ENCODE results near the gene CACNA1G.

The CACNA1G gene

GRCh38 chr17:50613007-50613992 lies 52.8 kb downstream of the CACNA1G start:
- peak; percentile 64 for DNase-seq (ENCODE audit: low spot score)

GRCh38 chr17:50614471-50615051 lies 54.0 kb downstream of the CACNA1G start:
- DNase-seq (ENCODE audit: low spot score): no peak

GRCh38 chr17:50615828-50616227 lies 55.3 kb downstream of the CACNA1G start:
- no peak for DNase-seq (ENCODE audit: low spot score)

GRCh38 chr17:50618300-50618699 lies 57.8 kb downstream of the CACNA1G start:
- DNase-seq (ENCODE audit: low spot score): no peak

- DNase-seq (ENCODE audit: low spot score): no peak
Measured at GRCh38 chr17:50618941-50619340, 58.4 kb downstream of the CACNA1G start.

- DNase-seq (ENCODE audit: low spot score): no peak
Measured at GRCh38 chr17:50619489-50619888, 59.0 kb downstream of the CACNA1G start.

GRCh38 chr17:50620237-50620636 lies 59.7 kb downstream of the CACNA1G start:
- DNase-seq (ENCODE audit: low spot score): no peak

- DNase-seq (ENCODE audit: low spot score): peak; percentile 79
Measured at GRCh38 chr17:50620858-50621257, 60.3 kb downstream of the CACNA1G start.

GRCh38 chr17:50621574-50622031 lies 61.1 kb downstream of the CACNA1G start:
- no peak for DNase-seq (ENCODE audit: low spot score)

GRCh38 chr17:50624321-50624934 lies 63.9 kb downstream of the CACNA1G start:
- no peak for DNase-seq (ENCODE audit: low spot score)

- no peak for DNase-seq (ENCODE audit: low spot score)
Measured at GRCh38 chr17:50625032-50625871, 64.7 kb downstream of the CACNA1G start.

GRCh38 chr17:50626037-50626574 lies 65.6 kb downstream of the CACNA1G start:
- peak; percentile 84 for DNase-seq (ENCODE audit: low spot score)

GRCh38 chr17:50627036-50627781 lies 66.7 kb downstream of the CACNA1G start:
- no peak for DNase-seq (ENCODE audit: low spot score)

- DNase-seq (ENCODE audit: low spot score): peak; percentile 69
Measured at GRCh38 chr17:50627782-50628601, 67.5 kb downstream of the CACNA1G start.

- DNase-seq (ENCODE audit: low spot score): no peak
Measured at GRCh38 chr17:50629902-50630301, 69.4 kb downstream of the CACNA1G start.

GRCh38 chr17:50630524-50631194 lies 70.1 kb downstream of the CACNA1G start:
- peak; percentile 85 for DNase-seq (ENCODE audit: low spot score)

- DNase-seq (ENCODE audit: low spot score): no peak
Measured at GRCh38 chr17:50631195-50631907, 70.8 kb downstream of the CACNA1G start.

- DNase-seq (ENCODE audit: low spot score): no peak
Measured at GRCh38 chr17:50631908-50632571, 71.5 kb downstream of the CACNA1G start.

Data from iPS-NIHi11 (cell line).